HK-2 (cell line): ENCODE results near the gene OSBPL5.
A peak's percentile ranks its signal among the peaks of the same experiment; 100 is the strongest.

Experiments used
- DNase-seq: peaks from one replicate; pipeline ENCODE4 v3.0.0-alpha.2; 2018; ENCODE audit not compliant: unreplicated experiment

Gene OSBPL5

DNA sequence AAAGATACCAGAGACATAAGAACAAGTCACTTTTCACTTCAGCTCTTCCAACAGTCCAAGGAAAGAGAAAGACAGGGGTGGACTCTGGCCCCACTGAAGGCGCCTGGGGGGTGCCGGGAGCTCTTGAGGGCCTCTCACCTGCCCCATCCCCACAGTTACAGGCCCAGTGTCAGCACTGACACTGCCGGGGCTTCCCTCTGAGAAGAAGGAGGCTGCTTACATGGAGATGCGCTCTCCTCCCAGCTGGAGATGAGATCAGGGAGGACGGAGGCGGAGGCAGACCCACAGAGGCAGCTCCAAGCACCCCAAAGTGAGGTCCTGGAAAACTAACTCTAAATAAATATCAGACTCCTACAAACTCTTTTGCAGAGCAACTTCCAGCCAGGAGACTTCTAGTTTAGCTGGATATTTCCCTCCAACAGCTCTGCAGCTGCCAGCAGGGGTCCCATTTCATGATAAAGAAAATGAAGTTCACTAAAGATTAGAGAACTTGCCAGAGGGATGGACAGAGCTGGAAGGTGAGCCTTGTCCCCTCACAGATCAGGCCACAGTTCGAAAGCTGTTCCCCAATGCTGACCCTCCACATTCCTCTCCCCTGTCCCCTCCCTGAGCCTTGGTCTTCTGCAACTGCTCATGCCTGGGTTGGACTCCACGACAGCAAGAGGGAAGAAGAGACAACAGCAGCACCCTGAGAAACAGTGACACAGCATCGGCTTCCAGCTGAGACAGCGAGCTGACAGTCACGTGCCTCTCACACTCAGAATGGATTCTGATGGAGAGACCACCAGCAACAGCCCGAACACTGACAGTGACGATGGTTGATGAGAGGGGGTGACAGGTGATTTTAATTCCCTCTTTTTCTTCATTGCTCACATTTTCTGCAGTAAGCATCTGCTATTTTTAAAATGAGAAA, 113.7 kb downstream of the OSBPL5 start:
- DNase-seq, result no peak

DNA sequence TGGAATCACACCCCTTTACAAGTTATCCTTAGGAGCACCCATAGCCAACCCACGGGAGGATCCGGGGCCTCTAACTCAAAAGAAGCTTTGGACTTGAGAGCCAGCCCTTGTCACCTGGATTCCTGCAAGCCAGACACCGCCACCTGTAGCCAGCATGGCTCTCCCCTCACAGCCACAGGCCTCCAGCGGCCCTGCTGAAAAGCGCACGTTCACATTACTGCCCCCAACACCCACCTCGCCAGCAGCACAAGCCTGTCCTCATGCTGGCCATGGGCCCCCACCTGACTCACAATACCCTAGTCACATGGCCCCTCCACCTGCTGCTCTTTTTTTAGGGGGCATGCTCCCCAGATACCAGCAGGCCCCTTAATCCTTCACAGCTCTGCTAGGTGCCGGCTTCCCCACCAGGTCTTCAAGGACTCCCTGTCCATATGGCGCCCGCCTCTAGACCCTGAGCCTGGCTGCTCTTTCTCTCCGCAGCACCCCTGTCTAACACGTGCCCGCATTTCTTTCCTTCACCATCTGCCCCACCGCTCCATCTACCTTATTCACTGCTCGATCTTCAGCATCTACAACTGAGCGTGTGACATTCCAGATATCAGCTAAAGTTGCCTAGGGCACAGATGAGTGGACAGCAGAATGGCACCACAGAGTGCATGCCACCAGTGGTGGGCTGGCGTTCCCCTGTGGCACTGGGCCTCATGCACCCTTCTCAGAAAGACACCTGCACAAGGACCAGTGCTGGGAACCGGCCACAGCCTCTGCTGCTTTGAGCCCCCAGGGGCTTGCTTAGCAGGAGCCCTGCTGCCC, 114.5 kb downstream of the OSBPL5 start:
- DNase-seq, result no peak

DNA sequence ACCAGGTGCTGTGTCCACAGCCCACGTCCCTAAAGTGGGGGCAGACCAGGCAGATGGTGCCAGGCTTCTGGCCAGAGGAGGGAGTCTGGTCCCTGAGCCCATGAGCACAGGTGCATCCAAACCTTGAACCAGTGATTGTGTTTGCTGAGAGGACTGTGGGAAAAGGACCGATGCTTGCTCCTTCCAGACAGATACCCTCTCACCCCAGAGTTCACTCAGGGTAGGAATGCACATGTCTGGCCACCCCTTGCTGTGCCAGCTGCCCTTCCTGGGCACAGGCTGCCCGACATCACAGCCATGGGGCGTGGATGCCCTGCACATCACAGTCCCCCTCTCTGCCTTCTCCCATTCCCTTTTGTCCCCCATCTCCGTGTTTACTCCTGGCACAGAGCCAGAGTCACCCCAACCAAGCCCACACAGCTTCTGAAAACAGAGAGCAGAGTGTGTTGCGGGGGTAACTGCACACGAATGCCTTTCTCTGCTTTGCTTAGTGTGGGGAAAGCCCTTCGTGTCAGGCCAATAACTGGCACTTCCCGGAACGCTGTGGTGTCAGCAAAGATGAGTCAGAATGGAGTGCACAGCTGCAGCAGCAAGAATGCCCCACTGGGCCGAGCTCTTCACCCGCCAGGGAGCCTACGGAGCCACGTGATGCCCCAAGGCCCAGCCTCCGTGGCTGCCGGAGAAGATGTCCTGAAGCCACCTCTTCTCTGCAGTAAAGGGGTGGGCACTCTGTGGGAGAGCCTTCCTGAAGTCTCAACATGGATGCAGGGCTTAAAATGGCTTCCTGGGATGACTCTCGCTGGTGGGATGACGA, 115.5 kb downstream of the OSBPL5 start:
- peak; percentile 85 for DNase-seq

DNA sequence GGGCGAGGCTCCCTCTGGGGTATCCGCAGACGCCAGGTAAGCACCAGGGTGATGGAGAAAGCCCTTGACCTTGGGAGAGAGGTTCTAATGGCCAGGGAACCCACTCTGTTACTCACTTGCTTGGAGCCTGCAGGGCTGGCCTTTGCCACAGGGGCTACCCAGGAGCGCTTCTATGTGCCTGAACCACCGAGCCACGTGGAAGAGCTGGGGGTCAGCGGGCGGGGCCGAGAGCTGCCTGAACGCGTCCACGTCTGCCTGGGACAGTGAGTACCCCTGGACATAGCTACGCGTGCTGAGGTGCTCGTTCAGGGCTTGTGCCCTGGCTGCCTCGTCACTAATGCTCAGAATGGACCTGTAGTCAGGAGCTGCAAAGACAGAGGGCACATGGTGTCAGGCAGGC, 117.5 kb downstream of the OSBPL5 start:
- no peak for DNase-seq

DNA sequence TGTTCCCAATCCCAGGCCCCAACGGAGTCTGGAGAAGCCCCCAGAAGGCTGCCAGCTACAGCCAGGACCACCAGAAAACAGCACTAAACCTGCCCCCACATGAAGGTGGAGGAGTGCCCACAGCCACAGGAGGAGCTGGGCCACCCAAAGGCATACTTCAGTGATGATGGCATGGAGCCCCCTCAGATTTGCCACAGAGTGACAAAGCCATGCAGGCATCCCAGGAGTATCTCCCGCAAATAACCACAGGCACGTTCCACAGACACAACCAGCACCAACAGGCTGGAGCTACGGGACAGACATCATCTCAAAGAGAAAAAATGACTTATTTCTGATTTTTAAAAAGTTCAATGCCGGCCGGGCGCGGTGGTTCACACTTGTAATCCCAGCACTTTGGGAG, 118.5 kb downstream of the OSBPL5 start:
- DNase-seq, result no peak

DNA sequence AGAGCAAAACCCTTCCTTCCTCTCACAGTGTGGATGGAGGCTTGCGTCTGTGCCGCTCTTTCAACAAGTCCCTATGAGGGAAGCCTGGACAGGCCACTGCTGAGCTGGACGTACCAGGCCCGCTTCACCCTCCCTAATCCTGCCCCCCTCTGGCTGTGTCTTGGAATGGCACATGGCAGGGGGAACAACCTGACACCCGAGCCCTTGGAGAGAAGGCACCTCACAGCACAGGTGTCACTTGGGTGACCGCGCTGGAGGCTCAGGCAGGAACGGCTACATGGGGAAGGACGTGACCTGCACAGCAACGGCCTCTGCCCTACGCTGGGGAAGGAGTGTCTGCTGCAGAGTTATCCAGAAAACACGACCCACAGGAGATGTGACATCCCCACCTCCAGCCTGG, 118.9 kb downstream of the OSBPL5 start:
- DNase-seq, result no peak

DNA sequence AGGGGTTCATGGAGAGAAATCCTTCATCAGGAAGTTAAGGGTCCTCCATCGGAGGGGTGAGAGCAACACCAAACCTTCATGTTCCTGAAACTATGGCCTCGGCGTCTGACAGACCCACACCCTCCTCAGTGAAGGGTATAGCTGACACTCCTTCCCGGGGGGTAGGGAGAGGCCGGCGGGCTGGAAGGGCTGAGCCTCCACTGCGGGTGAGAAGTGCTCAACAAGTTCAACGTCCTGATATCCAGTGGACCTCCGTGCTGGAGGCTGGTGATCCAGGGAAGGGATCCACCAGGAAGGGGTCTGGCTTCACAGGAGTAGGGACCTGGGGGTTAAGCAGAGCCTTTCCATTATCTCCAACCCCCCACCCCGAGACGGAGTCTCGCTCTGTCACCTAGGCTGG, 120.2 kb downstream of the OSBPL5 start:
- DNase-seq, result no peak

DNA sequence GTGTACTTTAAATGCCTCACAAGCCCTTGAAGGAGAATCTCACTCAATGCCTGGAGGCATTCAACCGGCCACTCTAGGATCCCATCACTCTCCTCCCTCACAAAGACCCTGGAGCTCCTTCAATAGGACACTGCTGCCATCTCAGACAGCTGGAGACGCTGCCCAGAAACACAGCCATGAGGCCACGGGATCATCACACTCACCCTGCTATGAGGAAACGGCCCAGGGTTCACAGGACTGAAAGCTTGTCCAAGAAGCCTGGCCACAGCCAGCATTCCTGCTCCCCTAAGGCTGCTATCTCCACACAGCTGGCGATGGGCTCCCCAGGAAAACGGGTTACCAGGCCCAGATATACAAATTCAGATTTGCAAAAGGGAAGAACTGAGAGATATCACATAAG, 121.1 kb downstream of the OSBPL5 start:
- DNase-seq, result no peak

DNA sequence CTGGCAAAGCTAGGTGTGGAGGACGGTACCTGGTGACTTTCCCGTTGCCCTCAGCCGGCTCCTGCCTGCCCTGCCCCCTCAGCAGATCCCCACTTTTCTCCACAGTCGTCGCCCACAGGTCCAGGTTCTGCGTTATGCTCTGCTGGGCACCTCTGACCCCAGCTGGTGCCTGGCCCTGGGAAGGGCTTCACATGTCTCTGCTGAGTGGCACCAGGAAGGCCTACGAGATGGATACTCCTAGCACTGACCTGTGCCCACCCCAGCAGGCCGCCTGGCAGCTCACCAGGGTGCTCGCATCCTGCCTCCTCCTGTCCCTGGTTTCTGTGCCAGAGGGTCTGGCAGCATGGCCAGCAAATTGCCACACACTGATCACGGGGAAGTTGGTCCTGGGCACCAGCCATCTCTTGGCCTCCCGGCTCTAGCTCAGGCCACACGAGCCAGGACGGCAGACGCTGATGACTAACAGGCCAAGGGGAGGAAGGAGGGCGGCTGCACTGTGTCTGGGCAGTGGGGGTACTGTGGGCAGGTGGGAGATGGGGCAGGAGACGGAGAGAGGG, 121.7 kb downstream of the OSBPL5 start:
- no peak for DNase-seq

DNA sequence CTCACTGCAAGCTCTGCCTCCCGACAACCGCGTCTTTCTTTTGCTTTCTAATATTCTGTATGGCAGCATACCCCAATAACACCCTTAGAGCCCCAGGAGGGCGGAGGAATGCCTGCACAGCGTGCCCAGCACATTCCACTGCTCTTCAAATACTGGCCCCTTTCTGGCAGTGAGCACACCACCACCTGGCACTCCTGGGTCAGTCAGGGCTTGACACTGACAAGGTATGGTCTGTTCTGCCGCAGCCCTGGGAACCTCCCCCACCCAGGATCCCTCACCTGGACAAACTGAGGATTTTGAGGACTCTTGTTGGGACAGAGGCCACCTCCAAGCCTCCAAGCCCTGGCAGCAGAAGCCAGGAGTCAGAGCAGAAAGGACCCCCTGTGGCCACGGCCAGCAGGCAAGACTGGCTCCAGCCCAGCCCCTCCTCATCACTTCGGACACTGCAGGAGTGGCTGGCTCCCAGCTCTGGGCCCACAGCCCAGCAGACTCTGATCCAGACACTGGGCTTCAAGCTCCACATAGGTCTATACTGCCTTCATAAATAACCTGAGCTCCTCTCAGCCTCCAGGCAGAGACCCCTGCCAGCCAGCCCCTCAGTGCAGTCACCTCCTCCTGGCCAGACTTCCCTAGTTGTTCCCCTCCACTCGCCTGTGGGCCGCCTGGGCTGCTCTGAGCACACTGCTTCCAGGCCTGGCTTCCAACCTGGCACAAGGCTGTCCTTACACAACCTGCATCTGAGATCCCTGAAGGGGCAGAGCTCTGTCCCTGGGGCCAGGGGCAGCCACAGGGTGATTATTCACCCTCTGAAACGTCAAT, 122.4 kb downstream of the OSBPL5 start:
- DNase-seq, result no peak

DNA sequence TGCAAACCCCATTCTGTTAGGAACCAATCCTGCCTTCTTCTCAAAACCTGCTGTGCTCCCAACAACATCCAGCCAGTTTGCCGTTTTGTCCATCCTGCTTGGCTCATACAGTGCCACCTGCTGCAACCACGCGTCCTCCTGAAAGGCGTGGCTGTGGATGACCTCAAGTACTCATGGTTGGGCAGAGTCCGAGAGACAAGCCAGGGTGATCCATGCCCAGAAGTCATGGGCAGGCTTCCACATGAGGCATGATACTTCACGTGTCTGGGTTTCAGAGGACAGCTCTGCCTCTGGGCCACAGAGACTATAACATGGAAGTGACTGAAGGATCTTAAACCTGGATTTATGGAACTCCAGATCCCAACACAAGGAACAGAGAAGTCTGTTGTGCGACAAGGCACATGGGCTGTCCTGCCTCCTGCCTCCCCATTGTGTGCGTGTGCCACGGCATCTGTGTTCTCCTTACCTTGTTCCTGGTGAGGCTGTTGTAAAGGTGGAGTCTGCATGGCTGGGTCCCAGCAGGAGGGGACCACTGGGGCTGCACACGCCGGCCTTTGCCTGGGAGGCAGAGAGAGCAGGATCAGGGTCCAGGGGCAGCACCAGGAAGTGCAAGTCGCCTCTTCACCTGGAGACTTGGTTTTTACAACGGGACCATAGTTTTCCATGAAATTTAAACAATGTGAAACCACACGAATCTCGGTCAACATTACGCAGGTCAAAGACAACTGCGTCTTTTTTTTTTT, 123.2 kb downstream of the OSBPL5 start:
- DNase-seq, result no peak

DNA sequence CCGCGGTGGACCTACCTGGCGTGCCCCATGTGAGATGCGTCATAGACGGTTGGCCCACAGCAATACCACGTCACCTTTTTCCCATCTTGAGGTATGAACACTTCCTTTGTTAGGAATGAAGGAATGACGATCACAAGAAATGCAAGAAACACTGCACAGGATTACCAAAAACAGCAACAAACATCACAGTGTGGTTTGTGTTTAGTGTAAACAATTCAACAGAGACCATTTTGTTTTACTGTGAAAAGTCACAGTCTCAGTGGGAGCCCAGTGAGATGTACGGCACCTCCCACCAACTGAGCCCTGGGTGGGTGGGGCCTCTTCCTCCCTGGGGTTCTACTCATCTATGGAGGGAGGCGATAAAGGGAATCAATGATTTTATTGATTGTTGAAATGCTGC, 124.2 kb downstream of the OSBPL5 start:
- DNase-seq, result no peak

DNA sequence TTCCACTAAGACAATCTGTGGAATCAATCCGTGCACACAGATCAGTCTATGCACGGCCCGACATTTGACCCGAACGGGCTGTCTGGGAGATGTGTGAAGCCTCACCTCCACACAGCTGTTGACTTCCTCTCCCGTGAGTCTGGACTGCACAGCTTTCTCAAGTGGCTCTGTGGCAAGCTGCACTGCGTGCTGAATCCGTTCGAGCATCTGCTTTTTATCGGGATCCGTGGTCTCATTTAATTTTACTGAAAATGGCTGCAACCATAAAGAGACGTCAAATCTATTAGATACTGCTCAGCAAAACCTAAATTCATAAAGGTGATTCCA, 127.2 kb downstream of the OSBPL5 start:
- DNase-seq, result no peak
